ENCODE data around the gene POC5.

- no peak for TF ChIP-seq CTCF (IDR thresholded peaks at IDR 0.05)
- no peak for TF ChIP-seq TFCP2L1 (CRISPR knock-in tag; IDR thresholded peaks at IDR 0.05)
- TF ChIP-seq POLR2A (IDR thresholded peaks at IDR 0.05; ENCODE audit: low read length) = no peak
- TF ChIP-seq POLR2AphosphoS2 (conservative IDR thresholded peaks at IDR 0.05; ENCODE audit: low read length) = no peak
- TF ChIP-seq MAX (IDR thresholded peaks at IDR 0.05) = no peak
- TF ChIP-seq CHD2 (IDR thresholded peaks at IDR 0.05; ENCODE audit: low read length, partially characterized antibody) = no peak
These were observed 62.4 kb downstream of the POC5 start for GRCh38 chr5:75654693-75655295.
